ENCODE measurements around the gene TXNRD2.
A peak's percentile ranks its signal among the peaks of the same experiment; 100 is the strongest.

DNA sequence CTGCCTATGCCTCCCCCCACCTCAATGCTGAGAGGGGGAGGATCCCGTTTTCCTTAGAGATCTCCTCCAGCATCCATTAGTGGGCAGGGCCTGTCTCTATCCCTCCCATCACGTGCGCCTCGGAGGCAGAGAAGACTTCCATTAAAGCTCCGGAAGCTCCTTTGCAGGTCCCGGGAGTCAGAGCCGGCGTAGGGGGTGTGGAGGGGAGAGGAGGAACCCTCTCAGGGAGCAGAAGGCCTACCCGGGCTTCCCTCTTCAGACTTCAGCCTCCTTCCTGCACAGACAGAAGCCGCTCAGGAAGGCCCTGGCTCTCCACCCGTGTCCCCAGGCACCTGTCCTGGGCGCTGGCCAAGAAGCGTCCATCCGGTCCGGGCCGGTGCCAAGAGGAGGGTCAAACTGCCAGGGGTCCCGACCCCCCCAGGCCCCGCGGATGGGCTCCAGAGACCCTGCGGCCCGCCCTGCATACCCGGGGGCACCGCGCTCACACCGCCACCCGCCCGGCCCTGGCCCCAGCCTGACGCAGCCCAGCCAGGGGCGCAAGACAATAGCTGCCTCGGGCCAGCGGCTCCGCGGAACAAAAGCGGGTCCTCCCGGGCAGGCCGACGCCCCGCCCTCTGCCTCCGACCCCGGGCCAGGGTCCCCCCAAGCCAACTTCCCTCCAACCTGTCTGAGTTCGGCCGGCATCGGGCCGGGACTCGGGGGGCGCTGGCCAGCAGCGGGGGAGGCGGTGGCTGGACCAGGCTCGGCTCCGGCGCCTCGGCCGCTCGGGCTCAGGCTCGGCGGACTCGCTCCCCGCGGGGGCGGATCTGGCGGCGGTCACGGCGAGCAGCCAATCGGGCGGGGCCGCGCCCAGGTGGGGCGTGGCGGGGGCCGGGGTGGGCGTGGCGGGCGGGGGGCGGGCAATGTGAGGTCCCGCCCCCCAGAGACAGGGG, 45.1 kb upstream of the TXNRD2 start:
- TF ChIP-seq EZH2 (IDR thresholded peaks at IDR 0.05; ENCODE audit: borderline replicate concordance, insufficient read depth, low read length, poor library complexity, severe bottlenecking) (no peak), POLR2AphosphoS5 (IDR thresholded peaks at IDR 0.05) (peak; percentile 86), RAD21 (conservative IDR thresholded peaks at IDR 0.05) (no peak), TAF1 (IDR thresholded peaks at IDR 0.05; ENCODE audit: low read depth) (peak; percentile 66)
- TF ChIP-seq, protein P1, sequence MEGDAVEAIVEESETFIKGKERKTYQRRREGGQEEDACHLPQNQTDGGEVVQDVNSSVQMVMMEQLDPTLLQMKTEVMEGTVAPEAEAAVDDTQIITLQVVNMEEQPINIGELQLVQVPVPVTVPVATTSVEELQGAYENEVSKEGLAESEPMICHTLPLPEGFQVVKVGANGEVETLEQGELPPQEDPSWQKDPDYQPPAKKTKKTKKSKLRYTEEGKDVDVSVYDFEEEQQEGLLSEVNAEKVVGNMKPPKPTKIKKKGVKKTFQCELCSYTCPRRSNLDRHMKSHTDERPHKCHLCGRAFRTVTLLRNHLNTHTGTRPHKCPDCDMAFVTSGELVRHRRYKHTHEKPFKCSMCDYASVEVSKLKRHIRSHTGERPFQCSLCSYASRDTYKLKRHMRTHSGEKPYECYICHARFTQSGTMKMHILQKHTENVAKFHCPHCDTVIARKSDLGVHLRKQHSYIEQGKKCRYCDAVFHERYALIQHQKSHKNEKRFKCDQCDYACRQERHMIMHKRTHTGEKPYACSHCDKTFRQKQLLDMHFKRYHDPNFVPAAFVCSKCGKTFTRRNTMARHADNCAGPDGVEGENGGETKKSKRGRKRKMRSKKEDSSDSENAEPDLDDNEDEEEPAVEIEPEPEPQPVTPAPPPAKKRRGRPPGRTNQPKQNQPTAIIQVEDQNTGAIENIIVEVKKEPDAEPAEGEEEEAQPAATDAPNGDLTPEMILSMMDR (IDR thresholded peaks at IDR 0.05; ENCODE audit: poor library complexity, severe bottlenecking) = no peak
- TF ChIP-seq, protein P2, sequence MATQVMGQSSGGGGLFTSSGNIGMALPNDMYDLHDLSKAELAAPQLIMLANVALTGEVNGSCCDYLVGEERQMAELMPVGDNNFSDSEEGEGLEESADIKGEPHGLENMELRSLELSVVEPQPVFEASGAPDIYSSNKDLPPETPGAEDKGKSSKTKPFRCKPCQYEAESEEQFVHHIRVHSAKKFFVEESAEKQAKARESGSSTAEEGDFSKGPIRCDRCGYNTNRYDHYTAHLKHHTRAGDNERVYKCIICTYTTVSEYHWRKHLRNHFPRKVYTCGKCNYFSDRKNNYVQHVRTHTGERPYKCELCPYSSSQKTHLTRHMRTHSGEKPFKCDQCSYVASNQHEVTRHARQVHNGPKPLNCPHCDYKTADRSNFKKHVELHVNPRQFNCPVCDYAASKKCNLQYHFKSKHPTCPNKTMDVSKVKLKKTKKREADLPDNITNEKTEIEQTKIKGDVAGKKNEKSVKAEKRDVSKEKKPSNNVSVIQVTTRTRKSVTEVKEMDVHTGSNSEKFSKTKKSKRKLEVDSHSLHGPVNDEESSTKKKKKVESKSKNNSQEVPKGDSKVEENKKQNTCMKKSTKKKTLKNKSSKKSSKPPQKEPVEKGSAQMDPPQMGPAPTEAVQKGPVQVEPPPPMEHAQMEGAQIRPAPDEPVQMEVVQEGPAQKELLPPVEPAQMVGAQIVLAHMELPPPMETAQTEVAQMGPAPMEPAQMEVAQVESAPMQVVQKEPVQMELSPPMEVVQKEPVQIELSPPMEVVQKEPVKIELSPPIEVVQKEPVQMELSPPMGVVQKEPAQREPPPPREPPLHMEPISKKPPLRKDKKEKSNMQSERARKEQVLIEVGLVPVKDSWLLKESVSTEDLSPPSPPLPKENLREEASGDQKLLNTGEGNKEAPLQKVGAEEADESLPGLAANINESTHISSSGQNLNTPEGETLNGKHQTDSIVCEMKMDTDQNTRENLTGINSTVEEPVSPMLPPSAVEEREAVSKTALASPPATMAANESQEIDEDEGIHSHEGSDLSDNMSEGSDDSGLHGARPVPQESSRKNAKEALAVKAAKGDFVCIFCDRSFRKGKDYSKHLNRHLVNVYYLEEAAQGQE (IDR thresholded peaks at IDR 0.05; ENCODE audit: borderline replicate concordance) = peak; percentile 52
